HCT116 (cell line): ENCODE measurements around the gene CTRL. TPM values are rescaled to one million over a fixed set of nuclear protein-coding genes. Genes with fewer than 3 reads are reported as not detected.

ENCODE experiments used
- ATAC-seq: fragments of 200-7000 bp; cut with Tn5 transposase; 2 replicates; pipeline ENCODE4 v1.9.1; 2020; ENCODE audit warnings: mild to moderate bottlenecking, moderate library complexity
- BruUV-seq: library from RNA; stranded (reverse); fragments of 400-500 nt; replicated peaks from 2 replicates; lab custom pipeline; 2021; lab: Mats Ljungman, UMichigan
- CTCF ChIA-PET: fragments of 300-600 bp; sonication (Branson Sonifier 250); formaldehyde crosslinking; loops from one replicate; lab custom pipeline; 2021; ENCODE audit warnings: antibody characterized with exemption; lab: Charles Lee
- POLR2A ChIA-PET: fragments of 300-600, 350-600 bp; sonication (Branson Sonifier 250); formaldehyde crosslinking; loops from one replicate; lab custom pipeline; 2021; ENCODE audit warnings: antibody characterized with exemption; lab: Charles Lee
- RAD21 ChIA-PET, 2 experiments: fragments of 300-600 bp; sonication (Branson Sonifier 250); formaldehyde crosslinking; loops; one replicate each; lab custom pipeline; 2023; ENCODE audit warnings: low total read pairs in 2 of 2; ENCODE audit not compliant: uncharacterized antibody in 2 of 2, unreplicated experiment in 2 of 2, low non-redundant PET in 1 of 2; lab: Charles Lee
- DNase-seq: peaks from one replicate; pipeline ENCODE4 v3.0.0-alpha.2; 2010; ENCODE audit warnings: low read depth, low spot score
- H2AFZ ChIP-seq: fragments of 200-600 bp; shearing (Covaris generic), sonication (generic); 2 replicates; pipeline ENCODE4 v1.6.1; 2017; ENCODE audit warnings: low read depth, mixed run types, mixed read lengths, antibody characterized with exemption, low read length; ENCODE audit not compliant: poor library complexity, severe bottlenecking
- H3K27ac ChIP-seq: 2 replicates; pipeline ENCODE4 v1.5.1; 2012; ENCODE audit warnings: low read depth, low read length
- H3K27me3 ChIP-seq: fragments of 200-600 bp; sonication (generic); 2 replicates; pipeline ENCODE4 v1.6.1; 2016; ENCODE audit warnings: mixed run types, low read length, mixed read lengths; ENCODE audit not compliant: insufficient read depth
- H3K36me3 ChIP-seq, 2 experiments: fragments of 200-500 bp in 1 of 2; fragments of 200-600 bp in 1 of 2; sonication (Bioruptor generic) in 1 of 2; sonication (generic) in 1 of 2; 2 replicates each; pipeline versions ENCODE4 v1.5.1 to v1.6.1; 2014 to 2016; ENCODE audit warnings: low read length in 2 of 2, inconsistent platforms in 1 of 2, mixed read lengths in 1 of 2, mixed run types in 1 of 2; ENCODE audit not compliant: insufficient read depth in 2 of 2, control insufficient read depth in 1 of 2
- H3K4me1 ChIP-seq, 2 experiments: fragments of 200-600 bp in 1 of 2; sonication (generic) in 1 of 2; 2 replicates each; pipeline versions ENCODE4 v1.5.1 to v1.6.1; 2012 to 2017; ENCODE audit warnings: low read length in 2 of 2, inconsistent platforms in 1 of 2, mild to moderate bottlenecking in 1 of 2, mixed read lengths in 1 of 2, mixed run types in 1 of 2, moderate library complexity in 1 of 2; ENCODE audit not compliant: insufficient read depth in 2 of 2, control insufficient read depth in 1 of 2
- H3K4me2 ChIP-seq: fragments of 200-600 bp; sonication (generic); 2 replicates; pipeline ENCODE4 v1.6.1; 2017; ENCODE audit warnings: mixed run types, low read length, mixed read lengths
- H3K4me3 ChIP-seq, 2 experiments: fragments of 200-600 bp in 1 of 2; sonication (generic) in 1 of 2; replicated peaks in 1 of 2; 2 replicates each; pipeline ENCODE4 v1.5.1; 2011 to 2016; ENCODE audit warnings: low read length in 2 of 2, control low read depth in 1 of 2, low read depth in 1 of 2, mild to moderate bottlenecking in 1 of 2, mixed read lengths in 1 of 2, mixed run types in 1 of 2
- H3K79me2 ChIP-seq: fragments of 200-600 bp; sonication (generic); 2 replicates; pipeline ENCODE4 v1.6.1; 2017; ENCODE audit warnings: mild to moderate bottlenecking, mixed run types, low read length, moderate library complexity, mixed read lengths; ENCODE audit not compliant: insufficient read depth
- H3K9ac ChIP-seq: fragments of 200-600 bp; sonication (generic); 2 replicates; pipeline ENCODE4 v1.6.1; 2016; ENCODE audit warnings: low read length, mixed read lengths
- H3K9me2 ChIP-seq: fragments of 200-600 bp; sonication (generic), shearing (Covaris generic); 2 replicates; pipeline ENCODE4 v1.6.1; 2017; ENCODE audit warnings: mixed run types, mild to moderate bottlenecking, moderate library complexity; ENCODE audit not compliant: insufficient read depth
- H3K9me3 ChIP-seq, 2 experiments: fragments of 200-500 bp in 1 of 2; fragments of 200-600 bp in 1 of 2; sonication (Bioruptor generic) in 1 of 2; sonication (generic) in 1 of 2; 2 replicates each; pipeline ENCODE4 v1.6.1; 2014 to 2017; ENCODE audit warnings: low read length in 2 of 2, mixed read lengths in 2 of 2, inconsistent platforms in 1 of 2, low read depth in 1 of 2, mild to moderate bottlenecking in 1 of 2, mixed run types in 1 of 2, moderate library complexity in 1 of 2; ENCODE audit not compliant: control insufficient read depth in 1 of 2, insufficient read depth in 1 of 2
- H4K20me1 ChIP-seq: fragments of 200-600 bp; sonication (generic), shearing (Covaris generic); 2 replicates; pipeline ENCODE4 v1.6.1; 2017; ENCODE audit warnings: mixed run types, mild to moderate bottlenecking, moderate library complexity; ENCODE audit not compliant: insufficient read depth
- CEBPB ChIP-seq: IDR thresholded peaks from 2 replicates; pipeline ENCODE4 v1.6.1; 2012; ENCODE audit warnings: low read depth
- EGR1 ChIP-seq: IDR thresholded peaks from 2 replicates; pipeline ENCODE4 v1.6.1; 2012; ENCODE audit warnings: low read depth
- ELF1 ChIP-seq: IDR thresholded peaks from 2 replicates; pipeline ENCODE4 v1.6.1; 2012; ENCODE audit warnings: low read depth, borderline replicate concordance
- EZH2 ChIP-seq: fragments of 200-600 bp; sonication (generic); IDR thresholded peaks from 2 replicates; pipeline ENCODE4 v1.6.1; 2017; ENCODE audit warnings: antibody characterized with exemption, mixed run types
- EZH2phosphoT487 ChIP-seq: fragments of 200-600 bp; IDR thresholded peaks from 2 replicates; pipeline ENCODE4 v1.6.1; 2018; ENCODE audit warnings: antibody characterized with exemption, borderline replicate concordance
- FOSL1 ChIP-seq: IDR thresholded peaks from 2 replicates; pipeline ENCODE4 v1.6.1; 2012; ENCODE audit warnings: low read depth
- POLR2AphosphoS5 ChIP-seq: IDR thresholded peaks from 2 replicates; pipeline ENCODE4 v1.6.1; 2011; ENCODE audit warnings: mild to moderate bottlenecking, low read depth, low read length, moderate library complexity
- RAD21 ChIP-seq: IDR thresholded peaks from 2 replicates; pipeline ENCODE4 v1.6.1; 2012; ENCODE audit warnings: low read depth, mild to moderate bottlenecking
- SP1 ChIP-seq: IDR thresholded peaks from 2 replicates; pipeline ENCODE4 v1.6.1; 2012; ENCODE audit warnings: low read depth
- SRF ChIP-seq: IDR thresholded peaks from 2 replicates; pipeline ENCODE4 v1.6.1; 2012; ENCODE audit warnings: low read depth
- TCF7L2 ChIP-seq: IDR thresholded peaks from 2 replicates; pipeline ENCODE4 v1.7.0; 2011; ENCODE audit warnings: borderline replicate concordance, inconsistent platforms; ENCODE audit not compliant: insufficient read depth, insufficient read length; ENCODE audit errors: extremely low read depth
- ZNF274 ChIP-seq: fragments of 200-500 bp; sonication (Bioruptor generic); IDR thresholded peaks from 2 replicates; pipeline ENCODE4 v1.6.1; 2014; ENCODE audit warnings: mild to moderate bottlenecking, low read depth, low read length, inconsistent platforms
- intact Hi-C: fragments of 100-400 bp; cut with micrococcal nuclease; formaldehyde crosslinking; loops from 2 replicates; pipeline ENCODE4 v1.10.0; 2022
- total RNA-seq: library from RNA; stranded (reverse); gene quantifications from one replicate; pipeline ENCODE4 v1.2.1, GENCODE V29; 2021; ENCODE audit not compliant: unreplicated experiment
- TF ChIP-seq, protein P1 (sequence below): IDR thresholded peaks from 2 replicates; pipeline ENCODE4 v1.6.1; 2012; ENCODE audit warnings: low read depth
- TF ChIP-seq, protein P2 (sequence below), 3 experiments: fragments of 200-600 bp in 1 of 3; sonication (generic) in 1 of 3; IDR thresholded peaks in 2 of 3; conservative IDR thresholded peaks in 1 of 3; 2 replicates each; pipeline ENCODE4 v1.5.1; 2012 to 2017; ENCODE audit warnings: low read depth in 2 of 3, low read length in 2 of 3, antibody characterized with exemption in 1 of 3, borderline replicate concordance in 1 of 3, control low read depth in 1 of 3, mild to moderate bottlenecking in 1 of 3, mixed read lengths in 1 of 3, mixed run types in 1 of 3, moderate library complexity in 1 of 3; ENCODE audit not compliant: insufficient read depth in 1 of 3
- TF ChIP-seq, protein P3 (sequence below): IDR thresholded peaks from 2 replicates; pipeline ENCODE4 v1.6.1; 2012

Gene CTRL
- total RNA-seq, 1 experiment from 2014 or later: 3.4 TPM

DNA sequence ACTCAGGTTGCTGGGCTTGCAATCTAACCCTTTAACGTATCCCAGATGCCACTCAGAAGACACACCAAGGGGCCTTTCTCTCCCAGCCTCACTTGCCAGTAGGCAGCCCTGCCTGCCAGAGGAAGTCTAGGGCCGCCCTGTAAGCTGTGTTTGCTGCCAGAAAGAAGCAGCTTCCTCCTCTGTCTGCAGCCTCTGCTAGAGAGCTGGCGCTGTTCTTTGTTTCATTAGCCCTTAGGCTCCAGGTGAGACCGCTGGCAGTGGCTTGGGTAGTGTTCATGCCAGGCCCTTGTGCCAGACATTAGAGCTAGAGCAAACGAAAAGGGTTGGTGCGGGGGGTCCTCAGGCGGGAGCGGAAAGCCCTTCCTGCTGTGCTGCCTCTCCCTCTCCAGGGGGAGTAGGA lies 8.9 kb downstream of the CTRL start:
- DNase-seq (no peak), ATAC-seq (no peak)
- H3K4me1 ChIP-seq: peaks cover 4 to 6% of the 10 kb centered on the region in 2 experiments
- no peaks in the 10 kb centered on the region for H4K20me1 ChIP-seq
- no peaks in the 10 kb centered on the region for H3K9me3 ChIP-seq
- no peak overlapping the region for H2AFZ ChIP-seq
- TF ChIP-seq EGR1 (no peak), ELF1 (no peak), RAD21 (no peak), EZH2phosphoT487 (no peak), ZNF274 (no peak), POLR2AphosphoS5 (no peak), CEBPB (no peak), SP1 (no peak), TCF7L2 (no peak), SRF (no peak), FOSL1 (no peak), EZH2 (no peak)
- TF ChIP-seq, protein P1, sequence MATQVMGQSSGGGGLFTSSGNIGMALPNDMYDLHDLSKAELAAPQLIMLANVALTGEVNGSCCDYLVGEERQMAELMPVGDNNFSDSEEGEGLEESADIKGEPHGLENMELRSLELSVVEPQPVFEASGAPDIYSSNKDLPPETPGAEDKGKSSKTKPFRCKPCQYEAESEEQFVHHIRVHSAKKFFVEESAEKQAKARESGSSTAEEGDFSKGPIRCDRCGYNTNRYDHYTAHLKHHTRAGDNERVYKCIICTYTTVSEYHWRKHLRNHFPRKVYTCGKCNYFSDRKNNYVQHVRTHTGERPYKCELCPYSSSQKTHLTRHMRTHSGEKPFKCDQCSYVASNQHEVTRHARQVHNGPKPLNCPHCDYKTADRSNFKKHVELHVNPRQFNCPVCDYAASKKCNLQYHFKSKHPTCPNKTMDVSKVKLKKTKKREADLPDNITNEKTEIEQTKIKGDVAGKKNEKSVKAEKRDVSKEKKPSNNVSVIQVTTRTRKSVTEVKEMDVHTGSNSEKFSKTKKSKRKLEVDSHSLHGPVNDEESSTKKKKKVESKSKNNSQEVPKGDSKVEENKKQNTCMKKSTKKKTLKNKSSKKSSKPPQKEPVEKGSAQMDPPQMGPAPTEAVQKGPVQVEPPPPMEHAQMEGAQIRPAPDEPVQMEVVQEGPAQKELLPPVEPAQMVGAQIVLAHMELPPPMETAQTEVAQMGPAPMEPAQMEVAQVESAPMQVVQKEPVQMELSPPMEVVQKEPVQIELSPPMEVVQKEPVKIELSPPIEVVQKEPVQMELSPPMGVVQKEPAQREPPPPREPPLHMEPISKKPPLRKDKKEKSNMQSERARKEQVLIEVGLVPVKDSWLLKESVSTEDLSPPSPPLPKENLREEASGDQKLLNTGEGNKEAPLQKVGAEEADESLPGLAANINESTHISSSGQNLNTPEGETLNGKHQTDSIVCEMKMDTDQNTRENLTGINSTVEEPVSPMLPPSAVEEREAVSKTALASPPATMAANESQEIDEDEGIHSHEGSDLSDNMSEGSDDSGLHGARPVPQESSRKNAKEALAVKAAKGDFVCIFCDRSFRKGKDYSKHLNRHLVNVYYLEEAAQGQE: no peak
- TF ChIP-seq, protein P2, sequence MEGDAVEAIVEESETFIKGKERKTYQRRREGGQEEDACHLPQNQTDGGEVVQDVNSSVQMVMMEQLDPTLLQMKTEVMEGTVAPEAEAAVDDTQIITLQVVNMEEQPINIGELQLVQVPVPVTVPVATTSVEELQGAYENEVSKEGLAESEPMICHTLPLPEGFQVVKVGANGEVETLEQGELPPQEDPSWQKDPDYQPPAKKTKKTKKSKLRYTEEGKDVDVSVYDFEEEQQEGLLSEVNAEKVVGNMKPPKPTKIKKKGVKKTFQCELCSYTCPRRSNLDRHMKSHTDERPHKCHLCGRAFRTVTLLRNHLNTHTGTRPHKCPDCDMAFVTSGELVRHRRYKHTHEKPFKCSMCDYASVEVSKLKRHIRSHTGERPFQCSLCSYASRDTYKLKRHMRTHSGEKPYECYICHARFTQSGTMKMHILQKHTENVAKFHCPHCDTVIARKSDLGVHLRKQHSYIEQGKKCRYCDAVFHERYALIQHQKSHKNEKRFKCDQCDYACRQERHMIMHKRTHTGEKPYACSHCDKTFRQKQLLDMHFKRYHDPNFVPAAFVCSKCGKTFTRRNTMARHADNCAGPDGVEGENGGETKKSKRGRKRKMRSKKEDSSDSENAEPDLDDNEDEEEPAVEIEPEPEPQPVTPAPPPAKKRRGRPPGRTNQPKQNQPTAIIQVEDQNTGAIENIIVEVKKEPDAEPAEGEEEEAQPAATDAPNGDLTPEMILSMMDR (IDR thresholded peaks at IDR 0.05 in 2 of 3, conservative IDR thresholded peaks at IDR 0.05 in 1 of 3; ENCODE audit: borderline replicate concordance in 1 of 3, insufficient read depth in 1 of 3, low read depth in 2 of 3, low read length in 2 of 3): no peak
- TF ChIP-seq, protein P3, sequence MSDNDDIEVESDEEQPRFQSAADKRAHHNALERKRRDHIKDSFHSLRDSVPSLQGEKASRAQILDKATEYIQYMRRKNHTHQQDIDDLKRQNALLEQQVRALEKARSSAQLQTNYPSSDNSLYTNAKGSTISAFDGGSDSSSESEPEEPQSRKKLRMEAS: no peak
- ChIA-PET RAD21 (no interaction called here), CTCF (interaction anchor here (1.4 kb wide), 1 partner anchor 39 kb away, joined by 3 read pairs; no protein-coding TSS in a partner anchor), POLR2A (no interaction called here)
- no peak overlapping the region for H3K27ac ChIP-seq
- H3K4me3 ChIP-seq: no peak overlapping the region
- H3K9ac ChIP-seq: no peak overlapping the region
- no peak overlapping the region for H3K4me2 ChIP-seq
- H3K79me2 ChIP-seq: no peaks in the 10 kb centered on the region
- no peaks in the 10 kb centered on the region for H3K36me3 ChIP-seq
- intact Hi-C loops: no loop called here
- H3K27me3 ChIP-seq: no peaks in the 10 kb centered on the region
- no peaks in the 10 kb centered on the region for H3K9me2 ChIP-seq
- no TSS peak for BruUV-seq
